Measurements from ENCODE around the gene LRTM1. TPM values are rescaled to one million over a fixed set of nuclear protein-coding genes. Genes with fewer than 3 reads are reported as not detected.

Gene LRTM1
- 0.29 and 0.77 TPM in 2 replicates for total RNA-seq (ENCODE audit: low replicate concordance)
- long read RNA-seq, partial matches to known transcripts, result 0 of 3 reads
- long read RNA-seq, other reads (novel, unspliced or antisense), result 2 of 3 reads

DNA sequence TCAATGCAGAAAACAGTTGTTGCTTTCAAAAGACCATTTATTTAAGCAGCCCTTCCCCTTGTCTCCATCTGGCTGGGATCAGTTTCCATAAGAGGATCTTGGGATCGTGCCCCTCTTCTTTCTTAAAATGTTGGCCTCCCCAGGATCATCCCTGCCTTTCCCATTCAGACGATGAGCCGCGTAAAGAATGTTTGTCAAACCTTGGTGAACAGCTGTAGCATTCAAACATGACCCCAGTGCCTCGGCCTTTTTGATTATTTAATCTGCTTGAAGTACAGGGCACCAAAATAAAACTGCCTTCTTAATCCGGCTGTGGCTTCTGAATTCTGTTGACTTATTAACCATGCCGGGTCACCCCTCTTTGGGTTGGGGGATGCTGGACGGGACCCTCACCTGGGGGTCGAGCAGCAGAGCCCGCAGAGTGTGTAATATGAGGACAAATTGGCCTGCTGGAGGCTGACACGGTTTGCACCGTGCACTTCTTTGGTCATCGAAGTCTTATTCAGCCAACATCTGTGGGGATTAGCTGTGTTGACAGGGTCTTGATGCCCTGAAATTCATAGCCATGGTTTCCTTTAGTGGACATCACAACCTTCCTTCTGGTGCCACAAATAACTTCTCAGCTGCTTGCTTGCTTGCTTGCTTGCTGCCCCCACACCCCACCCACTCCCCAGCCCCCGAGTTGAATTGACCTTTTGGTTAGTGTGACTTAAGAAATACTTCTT is at the start of gene LRTM1:
TSS of gene LRTM1 (minus strand) at position 14 of the 725 bp plus-strand sequence. CDS start 148 bp downstream, outside the sequence.
- TF ChIP-seq, protein P1, sequence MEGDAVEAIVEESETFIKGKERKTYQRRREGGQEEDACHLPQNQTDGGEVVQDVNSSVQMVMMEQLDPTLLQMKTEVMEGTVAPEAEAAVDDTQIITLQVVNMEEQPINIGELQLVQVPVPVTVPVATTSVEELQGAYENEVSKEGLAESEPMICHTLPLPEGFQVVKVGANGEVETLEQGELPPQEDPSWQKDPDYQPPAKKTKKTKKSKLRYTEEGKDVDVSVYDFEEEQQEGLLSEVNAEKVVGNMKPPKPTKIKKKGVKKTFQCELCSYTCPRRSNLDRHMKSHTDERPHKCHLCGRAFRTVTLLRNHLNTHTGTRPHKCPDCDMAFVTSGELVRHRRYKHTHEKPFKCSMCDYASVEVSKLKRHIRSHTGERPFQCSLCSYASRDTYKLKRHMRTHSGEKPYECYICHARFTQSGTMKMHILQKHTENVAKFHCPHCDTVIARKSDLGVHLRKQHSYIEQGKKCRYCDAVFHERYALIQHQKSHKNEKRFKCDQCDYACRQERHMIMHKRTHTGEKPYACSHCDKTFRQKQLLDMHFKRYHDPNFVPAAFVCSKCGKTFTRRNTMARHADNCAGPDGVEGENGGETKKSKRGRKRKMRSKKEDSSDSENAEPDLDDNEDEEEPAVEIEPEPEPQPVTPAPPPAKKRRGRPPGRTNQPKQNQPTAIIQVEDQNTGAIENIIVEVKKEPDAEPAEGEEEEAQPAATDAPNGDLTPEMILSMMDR (conservative IDR thresholded peaks at IDR 0.05), result no peak
- H3K4me1 Mint-ChIP-seq (ENCODE audit: unreplicated experiment), result peaks cover 17% of the 10 kb centered on the region
- no peaks in the 10 kb centered on the region for H3K36me3 Mint-ChIP-seq
- no peak within 1 kb of the TSS for H3K4me3 Mint-ChIP-seq
- H3K27me3 Mint-ChIP-seq, result peaks cover 6% of the 10 kb centered on the region
- H3K27ac Mint-ChIP-seq, result no peak within 1 kb of the TSS
- DNase-seq (ENCODE audit: extremely low spot score, unreplicated experiment), result no peak
- H3K9me3 Mint-ChIP-seq, result peaks cover 4% of the 10 kb centered on the region

DNA sequence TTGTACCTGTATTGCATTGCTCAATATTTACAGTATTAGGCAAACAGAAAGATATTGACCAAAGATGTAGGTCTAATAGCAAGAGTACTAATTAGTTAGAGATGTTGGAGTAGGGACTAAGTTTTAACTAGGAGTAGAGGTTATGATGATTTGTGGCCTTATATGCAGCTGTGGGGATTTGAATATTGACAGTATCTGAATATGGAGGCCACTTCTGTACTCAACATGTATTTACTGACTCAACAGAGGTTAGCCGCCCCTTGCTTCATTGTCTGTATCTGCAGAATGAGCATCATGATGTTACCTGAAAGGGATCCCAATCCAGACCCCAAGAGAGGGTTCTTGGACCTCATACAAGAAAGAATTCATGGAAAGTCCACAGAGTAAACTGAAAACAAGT is 49.6 kb upstream of the LRTM1 start:
- Mint-ChIP-seq H3K27me3 (no peaks in the 10 kb centered on the region), H3K4me1 (ENCODE audit: unreplicated experiment) (no peaks in the 10 kb centered on the region), H3K9me3 (peaks cover 5% of the 10 kb centered on the region), H3K36me3 (no peaks in the 10 kb centered on the region), H3K27ac (no peak overlapping the region), H3K4me3 (no peak overlapping the region)
- DNase-seq (ENCODE audit: extremely low spot score, unreplicated experiment), result no peak
- TF ChIP-seq, protein P1 (conservative IDR thresholded peaks at IDR 0.05), result no peak

DNA sequence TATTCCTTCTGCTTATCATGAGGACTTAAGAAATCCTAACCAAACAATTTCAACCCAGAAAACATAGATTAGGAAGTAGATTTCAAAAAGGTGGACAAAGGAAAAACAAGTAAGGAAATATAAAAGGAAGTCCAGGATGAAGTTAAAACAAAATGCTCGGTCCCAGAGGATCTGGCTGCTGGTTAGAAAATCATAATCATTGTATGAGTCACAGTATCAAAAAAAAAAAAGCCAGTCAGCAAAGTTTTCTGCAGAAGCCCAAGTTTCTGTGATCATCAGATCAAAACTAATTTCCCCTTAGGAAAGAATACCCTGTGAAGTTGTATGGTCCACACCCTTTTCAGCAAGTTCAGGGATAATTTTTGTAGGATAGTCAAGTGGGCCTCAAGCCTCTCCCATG is 43.0 kb upstream of the LRTM1 start:
- H3K9me3 Mint-ChIP-seq, result no peaks in the 10 kb centered on the region
- no peak overlapping the region for H3K27ac Mint-ChIP-seq
- H3K27me3 Mint-ChIP-seq, result no peaks in the 10 kb centered on the region
- no peak for DNase-seq (ENCODE audit: extremely low spot score, unreplicated experiment)
- H3K4me3 Mint-ChIP-seq, result no peak overlapping the region
- H3K4me1 Mint-ChIP-seq (ENCODE audit: unreplicated experiment), result peaks cover 36% of the 10 kb centered on the region
- TF ChIP-seq, protein P1 (conservative IDR thresholded peaks at IDR 0.05), result no peak
- H3K36me3 Mint-ChIP-seq, result no peaks in the 10 kb centered on the region

DNA sequence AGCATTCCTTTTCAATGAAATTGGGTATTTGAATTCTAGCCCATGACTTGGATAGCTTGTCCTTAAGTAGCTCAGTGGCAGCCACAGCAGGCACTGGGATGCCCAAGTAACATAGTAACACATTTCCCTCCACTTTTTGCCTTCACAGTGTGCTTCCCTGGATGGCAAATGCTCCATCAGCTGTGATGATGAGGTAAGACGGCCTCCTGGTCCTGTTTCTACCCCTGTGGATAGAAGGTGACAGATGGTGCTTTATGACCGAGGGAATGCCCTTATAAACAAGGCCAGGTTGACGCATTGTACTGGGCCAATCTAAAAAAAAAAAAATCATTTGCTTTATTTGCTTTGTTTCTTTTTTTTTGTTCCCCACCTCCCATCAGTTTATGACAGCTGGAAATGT is 41.8 kb upstream of the LRTM1 start:
- TF ChIP-seq, protein P1 (conservative IDR thresholded peaks at IDR 0.05), result no peak
- Mint-ChIP-seq H3K4me3 (no peak overlapping the region), H3K36me3 (no peaks in the 10 kb centered on the region), H3K27ac (no peak overlapping the region), H3K27me3 (no peaks in the 10 kb centered on the region), H3K9me3 (no peaks in the 10 kb centered on the region), H3K4me1 (ENCODE audit: unreplicated experiment) (peaks cover 46% of the 10 kb centered on the region)
- no peak for DNase-seq (ENCODE audit: extremely low spot score, unreplicated experiment)

DNA sequence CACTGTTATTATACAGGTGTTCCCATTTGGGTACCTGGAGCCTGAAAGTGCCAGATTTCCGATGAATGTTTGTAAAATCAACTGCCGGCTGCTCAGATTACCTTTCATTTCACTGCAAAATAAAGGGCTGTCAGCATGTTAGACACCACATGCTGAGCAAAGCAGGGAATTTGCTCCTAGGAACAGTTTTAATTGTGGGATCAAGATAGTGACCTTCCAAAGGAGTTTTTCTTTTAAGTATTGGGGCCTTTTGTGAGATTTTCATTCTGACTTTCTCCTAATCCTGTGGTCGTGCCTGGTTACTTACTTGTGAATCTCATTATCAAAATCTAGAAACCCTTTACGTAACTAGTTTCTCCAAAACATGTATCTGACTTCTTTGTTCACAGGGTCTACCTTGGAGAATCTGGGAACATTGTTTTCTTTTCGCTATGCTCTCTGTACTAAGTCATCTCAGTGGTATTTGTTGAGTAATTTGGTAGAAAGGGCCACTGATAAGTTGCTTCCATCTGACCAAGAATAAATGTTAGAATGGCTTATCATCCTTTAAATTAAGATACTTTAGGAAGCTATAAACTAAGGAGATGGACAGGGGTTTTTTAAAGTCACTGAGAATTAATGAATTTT is 40.8 kb upstream of the LRTM1 start:
- H3K9me3 Mint-ChIP-seq, result no peaks in the 10 kb centered on the region
- no peaks in the 10 kb centered on the region for H3K27me3 Mint-ChIP-seq
- no peak overlapping the region for H3K27ac Mint-ChIP-seq
- H3K4me3 Mint-ChIP-seq, result no peak overlapping the region
- DNase-seq (ENCODE audit: extremely low spot score, unreplicated experiment), result no peak
- TF ChIP-seq, protein P1 (conservative IDR thresholded peaks at IDR 0.05), result no peak
- H3K4me1 Mint-ChIP-seq (ENCODE audit: unreplicated experiment), result peaks cover 53% of the 10 kb centered on the region
- H3K36me3 Mint-ChIP-seq, result no peaks in the 10 kb centered on the region

Data from type B pancreatic cell (in vitro differentiated cells).